Gastroesophageal sphincter (tissue), 3 donors: Measurements from ENCODE around the gene ALDH6A1.

Experiments
- EP300 ChIP-seq: sonication (generic); formaldehyde crosslinking; IDR thresholded peaks from one replicate; pipeline ENCODE4 v1.6.1; 2017; ENCODE audit warnings: antibody characterized with exemption, mild to moderate bottlenecking
- POLR2A ChIP-seq, 2 donors: fragments of 450-650 bp; IDR thresholded peaks; one replicate each; pipeline ENCODE4 v1.6.1; 2017; ENCODE audit warnings: antibody characterized with exemption in 2 of 2, mild to moderate bottlenecking in 2 of 2, moderate library complexity in 1 of 2
- POLR2AphosphoS5 ChIP-seq: sonication (generic); formaldehyde crosslinking; IDR thresholded peaks from one replicate; pipeline ENCODE4 v1.6.1; 2017; ENCODE audit warnings: antibody characterized with exemption
- TF ChIP-seq, protein P1 (sequence below), 4 experiments: fragments of 200-600 bp in 2 of 4; fragments of 450-650 bp in 2 of 4; sonication (generic) in 1 of 4; IDR thresholded peaks; one replicate each; pipeline ENCODE4 v1.5.1; 2017 to 2019; ENCODE audit warnings: antibody characterized with exemption in 4 of 4, mild to moderate bottlenecking in 2 of 4, moderate library complexity in 2 of 4

DNA sequence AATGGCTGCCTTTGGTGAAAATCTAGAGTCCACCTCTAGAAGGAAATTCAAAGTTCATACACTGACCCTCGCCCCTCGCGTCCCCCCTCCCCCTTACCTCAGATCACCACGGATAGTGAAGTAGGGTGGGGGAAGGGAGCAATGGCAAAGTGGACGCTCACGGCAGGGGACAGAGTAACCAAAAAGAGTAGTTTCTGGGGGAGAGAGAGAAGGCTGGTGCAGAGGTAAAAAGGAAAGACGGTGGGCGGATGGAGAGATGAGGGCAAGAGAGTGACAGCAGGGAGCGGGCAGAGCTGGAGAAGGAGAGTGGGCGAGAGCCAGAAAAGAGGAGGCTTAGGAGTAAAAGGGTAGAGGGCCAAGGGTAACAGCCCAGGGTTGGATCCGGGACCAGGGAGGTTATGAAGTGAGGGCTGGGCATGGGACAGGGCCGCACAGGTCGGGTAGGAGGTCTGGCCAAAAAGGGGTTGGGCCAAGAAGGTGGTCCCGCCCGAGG lies 423 bp downstream of the ALDH6A1 start:
- no peak for TF ChIP-seq POLR2AphosphoS5
- TF ChIP-seq, protein P1, sequence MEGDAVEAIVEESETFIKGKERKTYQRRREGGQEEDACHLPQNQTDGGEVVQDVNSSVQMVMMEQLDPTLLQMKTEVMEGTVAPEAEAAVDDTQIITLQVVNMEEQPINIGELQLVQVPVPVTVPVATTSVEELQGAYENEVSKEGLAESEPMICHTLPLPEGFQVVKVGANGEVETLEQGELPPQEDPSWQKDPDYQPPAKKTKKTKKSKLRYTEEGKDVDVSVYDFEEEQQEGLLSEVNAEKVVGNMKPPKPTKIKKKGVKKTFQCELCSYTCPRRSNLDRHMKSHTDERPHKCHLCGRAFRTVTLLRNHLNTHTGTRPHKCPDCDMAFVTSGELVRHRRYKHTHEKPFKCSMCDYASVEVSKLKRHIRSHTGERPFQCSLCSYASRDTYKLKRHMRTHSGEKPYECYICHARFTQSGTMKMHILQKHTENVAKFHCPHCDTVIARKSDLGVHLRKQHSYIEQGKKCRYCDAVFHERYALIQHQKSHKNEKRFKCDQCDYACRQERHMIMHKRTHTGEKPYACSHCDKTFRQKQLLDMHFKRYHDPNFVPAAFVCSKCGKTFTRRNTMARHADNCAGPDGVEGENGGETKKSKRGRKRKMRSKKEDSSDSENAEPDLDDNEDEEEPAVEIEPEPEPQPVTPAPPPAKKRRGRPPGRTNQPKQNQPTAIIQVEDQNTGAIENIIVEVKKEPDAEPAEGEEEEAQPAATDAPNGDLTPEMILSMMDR (IDR thresholded peaks at IDR 0.05) = no peak
- no peak for TF ChIP-seq POLR2A (IDR thresholded peaks at IDR 0.05)
- no peak for TF ChIP-seq EP300
